HG02981 (cell line): ENCODE results near the gene TMEM256.

ENCODE experiments used
- ATAC-seq: cut with Tn5 transposase; IDR thresholded peaks from one replicate; pipeline ENCODE4 v1.9.1; 2021; ENCODE audit warnings: mild to moderate bottlenecking, moderate library complexity; ENCODE audit not compliant: unreplicated experiment

The TMEM256 gene

GRCh38 chr17:7354262-7354843 lies 49.5 kb downstream of the TMEM256 start:
- no peak for ATAC-seq
